GM19463 (cell line): ENCODE data around the gene SPATA19.
"Not testable (repeated sequence)": the region's sequence is repeated elsewhere in the genome, so short reads cannot be mapped to it uniquely, and the experiment has no call there.

Experiments
- ATAC-seq: cut with Tn5 transposase; IDR thresholded peaks from one replicate; pipeline ENCODE4 v1.9.1; 2021; ENCODE audit warnings: mild to moderate bottlenecking, moderate library complexity; ENCODE audit not compliant: unreplicated experiment

Gene SPATA19, protein sequence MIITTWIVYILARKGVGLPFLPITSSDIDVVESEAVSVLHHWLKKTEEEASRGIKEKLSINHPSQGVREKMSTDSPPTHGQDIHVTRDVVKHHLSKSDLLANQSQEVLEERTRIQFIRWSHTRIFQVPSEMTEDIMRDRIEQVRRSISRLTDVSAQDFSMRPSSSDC

DNA sequence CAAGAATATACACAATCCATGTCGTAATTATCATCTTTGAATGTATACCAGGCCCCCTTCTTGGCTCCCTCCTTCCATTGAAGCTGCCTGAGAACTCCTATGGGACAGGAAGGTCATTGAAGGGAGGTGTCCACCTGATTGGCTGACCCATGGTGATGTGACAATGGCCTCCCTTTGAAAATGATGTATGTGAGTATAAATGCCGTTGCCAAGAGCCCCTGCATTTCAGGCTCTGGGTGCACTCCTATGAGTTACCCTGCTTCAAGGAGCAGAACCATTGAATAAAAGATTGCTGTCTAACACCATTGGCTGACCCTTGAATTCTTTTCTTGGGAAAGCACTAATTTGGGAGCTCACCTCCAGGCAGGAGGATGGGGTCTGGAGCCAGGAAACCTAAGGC is at the start of gene SPATA19:
Gene SPATA19, minus strand, starts transcription at position 101 of the 400 bp plus-strand sequence. Its CDS starts 67 bp downstream, at position 34.
- ATAC-seq, result no peak

- ATAC-seq, result peak; percentile 55
These were observed 49.8 kb upstream of the SPATA19 start for GRCh38 chr11:133895061-133895479.

DNA sequence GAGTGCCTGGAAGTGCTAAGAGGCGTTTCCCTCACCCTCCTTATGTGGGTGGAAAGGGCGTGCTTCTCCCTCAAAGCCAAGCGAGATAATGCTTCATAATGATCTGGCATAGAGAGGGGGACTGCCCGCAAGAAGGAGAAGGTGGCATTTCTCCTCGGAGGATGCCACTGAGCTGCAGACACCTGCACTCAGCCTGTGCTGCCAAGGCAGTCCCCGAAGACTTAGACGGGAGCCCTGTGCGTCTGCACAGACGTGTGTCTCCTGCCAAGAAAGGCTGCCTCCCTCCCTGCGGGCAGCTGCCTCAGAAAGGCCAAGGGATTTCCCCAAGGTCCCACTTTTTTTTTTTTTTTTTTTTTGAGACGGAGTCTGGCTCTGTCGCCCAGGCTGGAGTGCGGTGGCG is 48.1 kb upstream of the SPATA19 start:
- ATAC-seq, result no peak

DNA sequence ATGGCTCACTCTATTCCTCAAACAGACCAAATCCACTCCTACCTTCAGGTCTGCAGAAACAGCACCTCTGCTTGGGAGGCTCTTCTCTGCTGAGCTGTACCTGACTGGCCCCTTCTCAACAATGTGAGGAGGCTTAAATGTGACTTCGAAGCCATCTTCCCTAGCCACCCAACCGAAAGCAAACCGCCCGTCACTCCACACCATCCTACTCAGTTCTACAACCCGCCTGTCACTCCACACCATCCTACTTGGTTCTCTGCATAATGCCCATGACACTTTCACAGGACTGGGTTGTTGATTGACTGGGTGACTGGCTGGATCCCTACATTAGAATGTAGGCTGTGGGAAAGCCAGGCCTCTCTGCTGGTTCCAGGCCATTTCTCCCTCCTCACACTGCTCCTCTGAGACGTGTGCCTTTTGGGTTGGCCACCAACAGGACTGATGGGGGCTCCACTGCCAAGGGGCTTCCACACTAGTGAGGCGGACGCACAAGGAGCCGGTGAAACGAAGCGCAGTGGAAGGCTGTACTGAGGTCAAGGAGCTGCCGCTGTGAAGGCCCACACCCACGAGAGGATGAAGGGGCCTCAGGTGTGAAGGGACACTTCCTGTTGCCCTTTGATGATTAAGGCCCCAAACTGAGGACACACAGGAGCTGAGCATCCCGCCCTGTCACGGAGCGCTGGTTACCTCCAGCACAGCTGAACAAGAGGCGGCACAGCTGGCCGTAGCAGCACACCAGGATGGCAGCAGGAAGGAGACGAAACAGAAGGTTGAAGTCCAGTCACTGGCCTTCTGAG is 47.5 kb upstream of the SPATA19 start:
- no peak for ATAC-seq

- ATAC-seq, result no peak
These were observed 46.8 kb upstream of the SPATA19 start for GRCh38 chr11:133892126-133892525.

DNA sequence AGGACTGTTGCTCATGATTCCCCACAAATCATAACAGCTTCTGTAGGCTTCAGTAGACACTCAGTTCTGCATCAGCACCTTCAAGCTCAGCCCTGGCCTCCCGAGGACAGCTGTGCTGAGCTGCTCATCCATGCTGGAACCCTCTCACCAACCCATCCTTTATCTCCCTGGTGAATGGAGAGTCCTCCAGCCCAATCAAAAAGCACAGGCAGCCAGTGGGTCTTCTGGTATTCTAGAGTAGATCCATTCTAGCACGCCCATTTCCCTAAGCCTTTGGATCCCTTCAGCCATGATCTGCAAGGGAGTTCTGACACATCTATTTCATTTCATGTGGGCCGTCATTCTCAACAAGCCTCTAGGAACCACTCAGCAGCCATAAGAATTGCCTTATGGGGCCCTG is 44.6 kb upstream of the SPATA19 start:
- no peak for ATAC-seq

- ATAC-seq, result no peak
These were observed 43.9 kb upstream of the SPATA19 start for GRCh38 chr11:133889188-133889587.

GRCh38 chr11:133887692-133888332 is 42.5 kb upstream of the SPATA19 start:
- no peak for ATAC-seq

DNA sequence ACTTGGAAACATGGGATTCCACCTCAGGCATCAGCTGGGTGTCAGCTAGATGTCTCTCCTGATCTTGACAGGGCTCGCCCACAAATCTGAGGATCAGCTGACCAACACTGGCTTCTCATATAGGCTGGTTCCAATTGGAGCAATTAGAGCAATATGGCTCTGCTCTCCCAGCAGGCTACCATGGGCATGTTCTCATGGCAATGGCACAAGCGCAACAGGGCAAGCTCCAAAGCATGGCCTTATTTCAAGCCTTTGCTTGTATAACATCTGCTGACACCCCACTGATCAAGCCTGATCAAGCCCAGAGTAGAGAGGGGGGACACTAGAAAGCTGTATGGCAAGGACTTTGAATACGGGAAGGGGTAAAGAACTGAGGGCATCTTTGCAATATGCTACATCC is 40.7 kb upstream of the SPATA19 start:
- ATAC-seq, result no peak

DNA sequence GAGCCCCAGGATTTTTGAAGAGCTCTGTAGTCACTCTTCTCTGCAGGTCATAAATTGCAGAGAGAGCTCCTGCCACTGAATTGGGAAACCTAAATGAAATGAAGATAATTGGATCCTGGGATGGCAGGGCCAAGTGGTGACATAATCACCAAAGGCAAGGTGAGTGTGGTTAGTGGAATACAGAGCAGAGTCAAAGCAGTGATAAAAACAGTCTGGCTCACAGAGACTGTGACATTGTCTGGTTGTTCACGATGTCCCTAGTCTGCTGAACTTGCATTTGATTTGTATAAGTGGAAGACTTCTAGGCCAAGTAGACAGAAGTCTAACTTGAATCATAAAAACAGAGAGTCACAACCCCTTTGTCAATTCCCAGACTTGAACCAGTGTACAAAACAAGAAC is 26.8 kb upstream of the SPATA19 start:
- no peak for ATAC-seq

- ATAC-seq, result no peak
These were observed 22.1 kb upstream of the SPATA19 start for GRCh38 chr11:133867456-133867855.

DNA sequence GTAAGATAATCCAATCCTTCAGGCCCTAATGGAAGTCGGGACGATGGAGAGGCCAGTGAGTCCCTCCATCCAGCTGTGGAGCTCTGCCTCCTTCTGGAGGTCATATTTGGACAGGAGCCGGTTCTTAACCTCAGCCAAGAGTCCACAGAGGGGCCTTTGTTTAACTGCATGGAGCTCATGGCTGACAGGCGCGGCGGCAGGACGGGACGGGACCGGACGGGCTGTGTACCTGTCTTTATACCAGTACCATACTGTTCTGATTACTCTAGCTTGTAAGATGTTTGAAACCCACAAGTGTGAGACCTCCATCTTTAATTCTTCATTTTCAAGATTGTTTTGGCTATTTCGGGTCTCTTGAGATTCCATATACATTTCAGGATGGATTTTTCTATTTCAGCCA is 20.2 kb upstream of the SPATA19 start:
- ATAC-seq, result no peak

- no peak for ATAC-seq
These were observed 19.4 kb upstream of the SPATA19 start for GRCh38 chr11:133864756-133865155.

- ATAC-seq, result no peak
These were observed 14.8 kb upstream of the SPATA19 start for GRCh38 chr11:133860151-133860550.

DNA sequence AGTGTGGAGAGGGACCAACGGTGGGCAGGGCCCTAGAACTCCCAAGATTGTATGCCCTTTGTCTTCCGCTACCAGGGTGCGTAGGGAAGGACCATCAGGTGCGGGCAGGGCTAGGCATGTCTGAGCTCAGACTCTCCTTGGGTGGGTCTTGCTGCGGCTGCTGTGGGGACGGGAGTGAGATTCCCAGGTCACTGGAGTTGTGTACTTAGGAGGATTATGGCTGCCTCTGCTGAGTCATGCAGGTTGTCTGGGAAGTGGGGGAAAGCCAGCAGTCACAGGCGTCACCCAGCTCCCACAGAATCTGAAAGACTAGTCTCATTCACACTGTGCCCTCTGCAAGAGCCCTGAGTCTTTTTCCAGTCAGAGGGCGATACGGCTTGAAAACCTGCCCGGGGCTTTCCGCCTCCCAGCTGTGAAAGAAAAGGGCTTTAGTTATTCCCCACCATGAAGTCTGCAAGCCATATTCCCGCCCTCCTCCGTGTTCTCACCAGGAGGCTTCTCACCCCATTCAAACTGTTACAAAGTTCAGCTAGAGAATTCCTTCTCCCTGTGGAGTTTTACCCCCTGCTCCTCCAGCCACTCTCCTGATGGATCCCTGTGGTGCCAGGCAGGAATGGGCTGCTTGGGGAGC is 9.1 kb upstream of the SPATA19 start:
- ATAC-seq, result not testable (repeated sequence)

- ATAC-seq, result no peak
These were observed 1.1 kb downstream of the SPATA19 start for GRCh38 chr11:133844217-133844616.

DNA sequence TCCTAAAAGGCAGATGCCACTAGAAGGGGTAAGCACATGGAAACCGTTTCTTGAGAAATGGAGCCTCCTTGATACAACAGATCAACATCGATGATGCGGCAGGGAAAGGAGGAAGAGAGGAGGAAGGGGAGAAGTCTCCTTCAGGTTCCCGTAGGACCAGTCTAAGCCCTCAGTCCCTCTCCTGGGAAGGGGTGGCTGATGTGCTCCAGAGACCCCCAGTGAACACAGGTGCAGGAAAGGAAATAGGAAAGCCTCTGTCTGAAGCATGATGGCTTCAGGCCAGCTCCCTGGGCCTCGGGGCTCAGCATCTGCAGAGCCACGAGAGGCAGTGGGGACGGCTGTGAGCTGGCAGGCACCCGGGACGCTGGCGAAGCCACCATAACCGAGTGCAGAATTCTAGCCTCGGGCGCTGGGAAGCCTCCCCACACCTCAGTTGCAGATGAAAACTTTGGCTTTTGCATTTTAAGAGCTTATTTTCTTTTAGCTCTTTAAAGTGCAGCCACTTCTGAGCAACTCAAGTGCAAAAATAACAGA is 1.8 kb downstream of the SPATA19 start:
- ATAC-seq, result no peak

GRCh38 chr11:133842730-133843129 is 2.6 kb downstream of the SPATA19 start:
- ATAC-seq, result no peak

DNA sequence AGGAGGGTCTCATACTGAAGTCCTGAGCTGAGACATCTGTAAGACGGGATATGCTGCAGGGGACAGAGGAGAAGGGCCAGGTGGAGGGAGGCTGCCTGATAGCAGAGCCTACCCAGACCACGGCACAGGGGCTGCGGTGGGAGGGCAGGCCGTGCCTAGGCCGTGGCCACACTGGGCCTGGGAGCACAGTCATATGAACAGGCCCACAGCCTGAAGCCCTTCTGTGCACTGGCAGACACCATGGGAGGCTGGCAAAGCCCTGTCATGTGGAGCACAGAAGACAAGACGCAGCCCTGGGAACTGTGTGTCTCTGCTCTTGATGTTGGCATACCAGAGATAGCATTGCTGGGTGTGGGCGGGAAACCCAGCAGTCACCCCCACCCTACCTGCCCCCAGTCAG is 3.3 kb downstream of the SPATA19 start:
- ATAC-seq, result no peak

GRCh38 chr11:133841279-133842043 is 3.9 kb downstream of the SPATA19 start:
- no peak for ATAC-seq
